ENCODE data around the gene SKI.

SKI gene

DNA sequence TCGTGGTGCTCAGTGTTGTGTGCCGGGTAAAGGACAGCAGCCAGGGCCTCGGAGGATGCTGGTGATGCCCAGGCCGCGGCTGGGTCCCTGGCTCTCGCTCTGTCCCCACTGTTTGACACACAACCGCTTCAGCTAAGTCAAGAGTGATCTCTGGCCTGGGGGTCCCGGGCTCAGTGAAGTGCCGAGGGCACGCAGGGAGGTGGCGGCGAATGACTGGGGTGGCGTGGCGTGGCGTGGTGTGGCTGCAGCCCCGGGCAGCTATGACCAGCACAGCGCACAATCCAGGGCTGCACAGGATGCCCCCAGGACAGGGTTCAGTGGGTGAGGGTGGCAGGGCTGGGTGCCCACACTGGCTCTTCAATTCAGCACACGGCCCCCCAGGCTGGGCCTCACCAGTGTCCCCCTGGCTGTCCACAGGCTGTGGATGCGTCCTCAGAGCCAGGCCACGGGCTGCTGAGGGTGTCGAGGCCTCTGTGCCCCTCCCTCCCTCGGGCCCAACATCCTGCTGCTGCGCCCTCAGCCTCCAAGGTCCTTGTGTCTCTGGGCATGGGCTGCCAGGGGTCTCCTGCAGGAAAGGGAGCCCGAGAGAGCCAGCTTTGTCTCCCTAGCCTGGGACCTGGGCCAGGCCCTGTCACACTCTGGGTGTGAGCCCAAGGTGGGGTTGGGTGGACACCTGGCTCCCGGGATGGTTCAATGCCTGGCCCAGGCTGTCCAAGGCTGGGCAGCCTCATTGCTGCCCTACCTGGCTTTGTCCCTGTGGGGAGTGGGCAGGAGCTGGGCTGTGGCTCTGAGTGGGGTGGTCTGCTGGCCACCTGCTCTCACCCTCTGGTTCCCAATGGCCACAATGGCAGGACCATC, 12.0 kb upstream of the SKI start:
- H3K27ac ChIP-seq (ENCODE audit: low read depth, low read length, poor library complexity, severe bottlenecking): no peak overlapping the region
- no peaks in the 10 kb centered on the region; the same call in 1 of the 2 replicates for H3K27me3 ChIP-seq (ENCODE audit: insufficient read depth, low read length)
- no peaks in the 10 kb centered on the region for H3K9me2 ChIP-seq (ENCODE audit: low read depth, low read length)
- no peak overlapping the region for H2AFZ ChIP-seq (ENCODE audit: low read length)
- no peaks in the 10 kb centered on the region for H3K79me2 ChIP-seq (ENCODE audit: insufficient read depth, low read length)
- H3K9me3 ChIP-seq (ENCODE audit: low read length): no peaks in the 10 kb centered on the region
- H3K36me3 ChIP-seq (ENCODE audit: insufficient read depth, low read length): no peaks in the 10 kb centered on the region
- H3K4me3 ChIP-seq (ENCODE audit: low read depth, low read length, poor library complexity, severe bottlenecking): no peak overlapping the region
- no peaks in the 10 kb centered on the region for H3K4me1 ChIP-seq (ENCODE audit: insufficient read depth, low read length, severe bottlenecking)
- H3K9ac ChIP-seq (ENCODE audit: low read length): no peak overlapping the region
- H4K20me1 ChIP-seq (ENCODE audit: insufficient read depth, low read length): no peaks in the 10 kb centered on the region
- no peak overlapping the region for H3K4me2 ChIP-seq (ENCODE audit: low read length)
- H3F3A ChIP-seq (ENCODE audit: insufficient read depth, low read length): no peaks in the 10 kb centered on the region
- TF ChIP-seq, protein P1, sequence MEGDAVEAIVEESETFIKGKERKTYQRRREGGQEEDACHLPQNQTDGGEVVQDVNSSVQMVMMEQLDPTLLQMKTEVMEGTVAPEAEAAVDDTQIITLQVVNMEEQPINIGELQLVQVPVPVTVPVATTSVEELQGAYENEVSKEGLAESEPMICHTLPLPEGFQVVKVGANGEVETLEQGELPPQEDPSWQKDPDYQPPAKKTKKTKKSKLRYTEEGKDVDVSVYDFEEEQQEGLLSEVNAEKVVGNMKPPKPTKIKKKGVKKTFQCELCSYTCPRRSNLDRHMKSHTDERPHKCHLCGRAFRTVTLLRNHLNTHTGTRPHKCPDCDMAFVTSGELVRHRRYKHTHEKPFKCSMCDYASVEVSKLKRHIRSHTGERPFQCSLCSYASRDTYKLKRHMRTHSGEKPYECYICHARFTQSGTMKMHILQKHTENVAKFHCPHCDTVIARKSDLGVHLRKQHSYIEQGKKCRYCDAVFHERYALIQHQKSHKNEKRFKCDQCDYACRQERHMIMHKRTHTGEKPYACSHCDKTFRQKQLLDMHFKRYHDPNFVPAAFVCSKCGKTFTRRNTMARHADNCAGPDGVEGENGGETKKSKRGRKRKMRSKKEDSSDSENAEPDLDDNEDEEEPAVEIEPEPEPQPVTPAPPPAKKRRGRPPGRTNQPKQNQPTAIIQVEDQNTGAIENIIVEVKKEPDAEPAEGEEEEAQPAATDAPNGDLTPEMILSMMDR (IDR thresholded peaks at IDR 0.05; ENCODE audit: low read length): no peak
- TF ChIP-seq EZH2 (IDR thresholded peaks at IDR 0.05; ENCODE audit: borderline replicate concordance, low read length): no peak

DNA sequence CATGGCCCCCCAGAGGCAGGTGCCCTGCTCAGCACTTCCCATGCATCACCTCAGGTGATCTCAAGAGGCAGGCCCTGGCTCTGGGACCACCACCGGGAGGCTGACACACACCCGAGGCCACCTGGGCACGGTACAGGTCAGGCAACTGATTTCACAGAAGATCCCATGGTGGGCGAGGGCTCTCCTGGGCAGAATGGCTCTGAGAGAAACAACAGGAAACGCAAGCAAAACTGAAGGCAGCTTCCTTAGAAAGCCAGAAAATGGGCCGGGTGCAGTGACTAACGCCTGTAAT, 11.4 kb upstream of the SKI start:
- no peaks in the 10 kb centered on the region for H3K79me2 ChIP-seq (ENCODE audit: insufficient read depth, low read length)
- no peaks in the 10 kb centered on the region for H3K9me2 ChIP-seq (ENCODE audit: low read depth, low read length)
- H3K4me3 ChIP-seq (ENCODE audit: low read depth, low read length, poor library complexity, severe bottlenecking): no peak overlapping the region
- TF ChIP-seq, protein P1 (IDR thresholded peaks at IDR 0.05; ENCODE audit: low read length): no peak
- no peak for TF ChIP-seq EZH2 (IDR thresholded peaks at IDR 0.05; ENCODE audit: borderline replicate concordance, low read length)
- H3K27me3 ChIP-seq (ENCODE audit: insufficient read depth, low read length): no peaks in the 10 kb centered on the region; the same call in 1 of the 2 replicates
- no peaks in the 10 kb centered on the region for H3K9me3 ChIP-seq (ENCODE audit: low read length)
- H3K27ac ChIP-seq (ENCODE audit: low read depth, low read length, poor library complexity, severe bottlenecking): no peak overlapping the region
- no peak overlapping the region for H2AFZ ChIP-seq (ENCODE audit: low read length)
- H3F3A ChIP-seq (ENCODE audit: insufficient read depth, low read length): no peaks in the 10 kb centered on the region
- H4K20me1 ChIP-seq (ENCODE audit: insufficient read depth, low read length): no peaks in the 10 kb centered on the region
- H3K4me1 ChIP-seq (ENCODE audit: insufficient read depth, low read length, severe bottlenecking): no peaks in the 10 kb centered on the region
- no peak overlapping the region for H3K4me2 ChIP-seq (ENCODE audit: low read length)
- H3K36me3 ChIP-seq (ENCODE audit: insufficient read depth, low read length): no peaks in the 10 kb centered on the region
- H3K9ac ChIP-seq (ENCODE audit: low read length): no peak overlapping the region

DNA sequence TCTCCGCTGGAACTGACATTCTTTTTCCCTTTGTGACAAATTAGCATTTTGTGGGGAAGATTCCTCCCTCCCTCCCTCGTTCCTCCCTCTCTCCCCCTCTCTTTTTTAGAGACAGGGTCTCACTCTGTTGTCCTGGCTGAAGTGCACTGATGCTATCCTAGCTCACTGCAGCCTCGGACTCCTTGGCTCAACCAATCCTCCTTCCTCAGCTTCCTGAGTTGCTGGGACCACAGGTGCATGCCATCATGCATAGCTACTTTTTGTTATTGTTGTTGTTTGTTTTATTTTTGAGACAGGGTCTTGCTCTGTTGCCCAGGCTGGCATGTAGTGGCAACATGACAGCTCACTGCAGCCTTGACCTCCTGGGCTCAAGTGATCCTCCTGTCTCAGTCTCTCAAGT, 6.8 kb upstream of the SKI start:
- no peak for TF ChIP-seq EZH2 (IDR thresholded peaks at IDR 0.05; ENCODE audit: borderline replicate concordance, low read length)
- TF ChIP-seq, protein P1 (IDR thresholded peaks at IDR 0.05; ENCODE audit: low read length): no peak
- Histone ChIP-seq H3K27ac (ENCODE audit: low read depth, low read length, poor library complexity, severe bottlenecking) (no peak overlapping the region), H4K20me1 (ENCODE audit: insufficient read depth, low read length) (no peaks in the 10 kb centered on the region), H3F3A (ENCODE audit: insufficient read depth, low read length) (no peaks in the 10 kb centered on the region), H3K4me3 (ENCODE audit: low read depth, low read length, poor library complexity, severe bottlenecking) (no peak overlapping the region), H3K79me2 (ENCODE audit: insufficient read depth, low read length) (no peaks in the 10 kb centered on the region), H3K9ac (ENCODE audit: low read length) (no peak overlapping the region), H3K4me1 (ENCODE audit: insufficient read depth, low read length, severe bottlenecking) (no peaks in the 10 kb centered on the region), H3K27me3 (ENCODE audit: insufficient read depth, low read length) (0 out of 2 replicates have a peak, but pooled peaks cover 4% of the 10 kb centered on the region), H3K9me3 (ENCODE audit: low read length) (no peaks in the 10 kb centered on the region), H3K36me3 (ENCODE audit: insufficient read depth, low read length) (no peaks in the 10 kb centered on the region), H2AFZ (ENCODE audit: low read length) (no peak overlapping the region), H3K9me2 (ENCODE audit: low read depth, low read length) (no peaks in the 10 kb centered on the region), H3K4me2 (ENCODE audit: low read length) (no peak overlapping the region)

All from OCI-LY1 (cell line).